HG02763 (cell line): Measurements from ENCODE around the gene PDZD8.

Source experiments
- ATAC-seq: cut with Tn5 transposase; IDR thresholded peaks from one replicate; pipeline ENCODE4 v1.9.1; 2021; ENCODE audit warnings: mild to moderate bottlenecking, moderate library complexity; ENCODE audit not compliant: unreplicated experiment

PDZD8 gene

DNA sequence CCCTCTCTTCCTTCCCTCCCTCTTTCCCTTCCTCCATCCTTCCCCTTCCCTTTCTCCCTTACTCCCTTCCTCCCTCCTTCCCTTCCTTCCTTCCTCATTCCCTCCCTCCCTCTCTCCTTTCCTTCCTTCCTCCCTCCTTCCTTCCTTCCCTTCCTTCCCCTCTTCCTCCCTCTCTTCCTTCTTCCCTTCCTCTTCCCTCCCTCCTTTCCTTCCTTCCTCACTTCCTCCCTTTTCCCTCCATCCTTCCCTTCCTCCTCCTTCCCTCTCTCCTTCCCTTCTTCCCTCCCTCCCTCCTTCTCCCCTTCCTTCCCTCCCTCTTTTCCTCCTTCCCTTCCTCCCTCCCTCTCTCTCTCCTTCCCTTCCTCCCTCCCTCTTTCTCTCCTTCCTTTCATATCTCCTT, 147.0 kb downstream of the PDZD8 start:
- no peak for ATAC-seq
